Lung (tissue), 12 donors: ENCODE data around the gene CUBN. TPM values are rescaled to one million over a fixed set of nuclear protein-coding genes. Genes with fewer than 3 reads are reported as not detected.

Experiments
- ATAC-seq: fragments of 200-7000 bp; cut with Tn5 transposase; one replicate; pipeline ENCODE4 v1.9.1; 2020; ENCODE audit warnings: moderate number of reproducible peaks; ENCODE audit not compliant: insufficient read depth, low FRiP score
- DNase-seq, 3 donors: peaks; one replicate each; pipeline ENCODE4 v3.0.0-alpha.2; 2013 to 2017
- H3K27ac ChIP-seq, 2 donors: one replicate each; pipeline ENCODE4 v1.5.1; 2013; ENCODE audit warnings: mild to moderate bottlenecking in 2 of 2, moderate library complexity in 2 of 2, control low read depth in 1 of 2, inconsistent platforms in 1 of 2, low read depth in 1 of 2, low read length in 1 of 2
- H3K27me3 ChIP-seq, 3 donors: one replicate each; pipeline ENCODE4 v1.5.1; 2013; ENCODE audit warnings: low read length in 2 of 3; ENCODE audit not compliant: control insufficient read depth in 3 of 3, insufficient read depth in 3 of 3
- H3K36me3 ChIP-seq, 4 donors: one replicate each; pipeline ENCODE4 v1.5.1; 2013; ENCODE audit warnings: low read length in 4 of 4, mild to moderate bottlenecking in 1 of 4, moderate library complexity in 1 of 4; ENCODE audit not compliant: control insufficient read depth in 4 of 4, insufficient read depth in 4 of 4
- H3K4me1 ChIP-seq, 5 donors: one replicate each; pipeline ENCODE4 v1.5.1; 2013; ENCODE audit warnings: low read length in 5 of 5, mild to moderate bottlenecking in 2 of 5, moderate library complexity in 1 of 5; ENCODE audit not compliant: control insufficient read depth in 5 of 5, insufficient read depth in 5 of 5
- H3K4me3 ChIP-seq: one replicate; pipeline ENCODE4 v1.5.1; 2013; ENCODE audit warnings: mild to moderate bottlenecking, control low read depth, moderate library complexity
- H3K9ac ChIP-seq, 2 donors: one replicate each; pipeline ENCODE4 v1.5.1; 2013; ENCODE audit warnings: low read length in 2 of 2, control low read depth in 1 of 2; ENCODE audit not compliant: insufficient read depth in 1 of 2
- H3K9me3 ChIP-seq, 4 donors: one replicate each; pipeline ENCODE4 v1.5.1; 2013; ENCODE audit warnings: low read length in 3 of 4, mild to moderate bottlenecking in 1 of 4, moderate library complexity in 1 of 4; ENCODE audit not compliant: control insufficient read depth in 4 of 4, insufficient read depth in 3 of 4
- WGBS, 2 donors: extraction: QIAGEN DNeasy Blood & Tissue Kit; methylation state at CpG; one replicate each; pipeline ENCODE4 v1.1.7; 2013; 5-methylcytosine and 5-hydroxymethylcytosine counted together
- polyA plus RNA-seq, 2 donors: library from polyadenylated mRNA; stranded (reverse); fragments of 200-250 nt; gene quantifications; one replicate each; pipeline ENCODE4 v1.2.1, GENCODE V29; 2013
- total RNA-seq, 2 donors: library from RNA; depleted of rRNA in 1 of 2; stranded (reverse); fragments of >200 nt in 1 of 2; gene quantifications; one replicate each; pipeline ENCODE4 v1.2.1, GENCODE V29; 2014 to 2021
- TF ChIP-seq, protein P1 (sequence below): IDR thresholded peaks from 2 replicates; pipeline ENCODE4 v1.5.1; 2012; ENCODE audit warnings: mild to moderate bottlenecking; ENCODE audit errors: control extremely low read depth, extremely low read depth
- donor health status: control.
- donor health status: control.
- donor health status: Bipolar disorder and iron deficiency.
- donor health status: healthy.
- donor health status: DM: yes; HTN: yes; CAD: no.

Gene CUBN
- total and polyA plus RNA-seq, 4 donors, result 0.33 to 5.1 (median 1.0) TPM

- no peaks in the 10 kb centered on the region for H3K27me3 ChIP-seq
Measured at GRCh38 chr10:17053513-17053912, 76.1 kb downstream of the CUBN start.

GRCh38 chr10:17053061-17053460 lies 76.5 kb downstream of the CUBN start:
- Histone ChIP-seq H3K4me3 (no peak overlapping the region), H3K27ac (no peak overlapping the region), H3K9me3 (peaks cover 0 to 3% (median 0%) of the 10 kb centered on the region in 4 donors), H3K36me3 (no peaks in the 10 kb centered on the region), H3K27me3 (no peaks in the 10 kb centered on the region), H3K9ac (no peak overlapping the region), H3K4me1 (no peaks in the 10 kb centered on the region)
- ATAC-seq (no peak), DNase-seq (no peak)
- TF ChIP-seq, protein P1, sequence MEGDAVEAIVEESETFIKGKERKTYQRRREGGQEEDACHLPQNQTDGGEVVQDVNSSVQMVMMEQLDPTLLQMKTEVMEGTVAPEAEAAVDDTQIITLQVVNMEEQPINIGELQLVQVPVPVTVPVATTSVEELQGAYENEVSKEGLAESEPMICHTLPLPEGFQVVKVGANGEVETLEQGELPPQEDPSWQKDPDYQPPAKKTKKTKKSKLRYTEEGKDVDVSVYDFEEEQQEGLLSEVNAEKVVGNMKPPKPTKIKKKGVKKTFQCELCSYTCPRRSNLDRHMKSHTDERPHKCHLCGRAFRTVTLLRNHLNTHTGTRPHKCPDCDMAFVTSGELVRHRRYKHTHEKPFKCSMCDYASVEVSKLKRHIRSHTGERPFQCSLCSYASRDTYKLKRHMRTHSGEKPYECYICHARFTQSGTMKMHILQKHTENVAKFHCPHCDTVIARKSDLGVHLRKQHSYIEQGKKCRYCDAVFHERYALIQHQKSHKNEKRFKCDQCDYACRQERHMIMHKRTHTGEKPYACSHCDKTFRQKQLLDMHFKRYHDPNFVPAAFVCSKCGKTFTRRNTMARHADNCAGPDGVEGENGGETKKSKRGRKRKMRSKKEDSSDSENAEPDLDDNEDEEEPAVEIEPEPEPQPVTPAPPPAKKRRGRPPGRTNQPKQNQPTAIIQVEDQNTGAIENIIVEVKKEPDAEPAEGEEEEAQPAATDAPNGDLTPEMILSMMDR, result no peak

More at GRCh38 chr10:17053513-17053912, 76.1 kb downstream of the CUBN start:
- H3K27ac ChIP-seq, result no peak overlapping the region
- peaks cover 0 to 3% (median 0%) of the 10 kb centered on the region in 4 donors for H3K9me3 ChIP-seq
- H3K4me1 ChIP-seq, result no peaks in the 10 kb centered on the region
- ATAC-seq, result no peak
- no peak overlapping the region for H3K9ac ChIP-seq
- TF ChIP-seq, protein P1, result no peak
- no peaks in the 10 kb centered on the region for H3K36me3 ChIP-seq
- no peak for DNase-seq
- H3K4me3 ChIP-seq, result no peak overlapping the region
- 91 to 96% methylated on average over 3 of the region's 3 CpGs for WGBS, 2 donors

- H3K27me3 ChIP-seq, result no peaks in the 10 kb centered on the region
- no peaks in the 10 kb centered on the region for H3K36me3 ChIP-seq
- TF ChIP-seq, protein P1, result no peak
- peaks cover 0 to 3% (median 0%) of the 10 kb centered on the region in 4 donors for H3K9me3 ChIP-seq
- DNase-seq (no peak), ATAC-seq (no peak)
- H3K9ac ChIP-seq, result no peak overlapping the region
- WGBS, 2 donors, result 94% methylated on average over 3 of the region's 3 CpGs
- H3K4me3 ChIP-seq, result no peak overlapping the region
- peaks cover 0 to 4% (median 0%) of the 10 kb centered on the region in 5 donors for H3K4me1 ChIP-seq
- H3K27ac ChIP-seq, result no peak overlapping the region
Measured at GRCh38 chr10:17051851-17052250, 77.8 kb downstream of the CUBN start.

DNA sequence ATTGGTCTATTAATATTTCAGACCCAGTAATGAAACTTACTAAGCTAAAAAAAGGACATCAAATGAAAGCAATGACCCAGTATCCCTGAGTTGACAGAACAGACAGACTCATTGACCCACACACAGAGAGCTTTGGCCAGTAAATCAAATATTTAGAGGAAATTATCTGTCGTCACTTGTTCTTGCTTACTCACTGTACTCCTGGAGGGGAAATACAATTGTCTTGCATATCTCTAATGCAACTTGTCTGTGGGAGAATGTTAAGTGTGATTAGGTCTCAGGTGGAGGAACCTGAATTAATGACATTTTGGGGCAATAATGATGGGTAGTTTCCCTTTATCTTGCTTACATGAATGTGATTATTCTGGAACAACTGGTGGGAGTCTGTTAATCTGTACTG lies 80.4 kb downstream of the CUBN start:
- Histone ChIP-seq H3K4me3 (no peak overlapping the region), H3K27me3 (no peaks in the 10 kb centered on the region), H3K9me3 (peaks cover 0 to 3% (median 0%) of the 10 kb centered on the region in 4 donors), H3K9ac (no peak overlapping the region), H3K4me1 (peaks cover 0 to 4% (median 0%) of the 10 kb centered on the region in 5 donors), H3K36me3 (no peaks in the 10 kb centered on the region), H3K27ac (no peak overlapping the region)
- no peak for ATAC-seq
- 10 to 42% methylated on average over 1 of the region's 1 CpG for WGBS, 2 donors
- no peak for DNase-seq
- TF ChIP-seq, protein P1, result no peak
